HCT116 (cell line): ENCODE data around the gene MTHFD1L.

ENCODE experiments used
- CTCF ChIP-seq, 3 experiments: fragments of 200-600 bp in 1 of 3; sonication (generic) in 1 of 3; IDR thresholded peaks in 2 of 3; conservative IDR thresholded peaks in 1 of 3; 2 replicates each; pipeline ENCODE4 v1.5.1; 2012 to 2017; ENCODE audit warnings: low read depth in 2 of 3, low read length in 2 of 3, antibody characterized with exemption in 1 of 3, borderline replicate concordance in 1 of 3, control low read depth in 1 of 3, mild to moderate bottlenecking in 1 of 3, mixed read lengths in 1 of 3, mixed run types in 1 of 3, moderate library complexity in 1 of 3; ENCODE audit not compliant: insufficient read depth in 1 of 3
- JUND ChIP-seq: IDR thresholded peaks from 2 replicates; pipeline ENCODE4 v1.6.1; 2012
- POLR2A ChIP-seq: IDR thresholded peaks from 2 replicates; pipeline ENCODE4 v1.7.0; 2011; ENCODE audit warnings: borderline replicate concordance; ENCODE audit not compliant: insufficient read depth, insufficient read length; ENCODE audit errors: extremely low read depth
- ZNF274 ChIP-seq: fragments of 200-500 bp; sonication (Bioruptor generic); IDR thresholded peaks from 2 replicates; pipeline ENCODE4 v1.6.1; 2014; ENCODE audit warnings: mild to moderate bottlenecking, low read depth, low read length, inconsistent platforms

DNA sequence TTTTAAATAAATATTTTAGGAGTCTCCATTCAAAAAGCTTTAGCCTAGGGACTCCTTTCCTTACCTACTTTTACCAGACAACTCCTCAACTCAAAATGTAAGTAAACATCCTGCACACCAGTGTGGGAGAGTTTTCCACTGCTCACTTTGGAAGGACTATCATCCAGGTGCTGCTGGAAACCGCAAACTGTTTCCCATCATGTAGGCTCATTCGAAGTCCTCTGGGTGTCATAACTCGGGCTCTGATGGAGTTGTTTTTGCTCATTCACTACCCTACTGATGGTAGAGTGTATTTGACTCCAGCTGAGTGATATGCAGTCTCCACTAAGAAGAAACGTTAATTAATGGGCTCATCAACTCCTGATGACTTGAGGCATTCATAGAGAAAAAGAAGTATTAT, 237.8 kb downstream of the MTHFD1L start:
- TF ChIP-seq CTCF (IDR thresholded peaks at IDR 0.05 in 2 of 3, conservative IDR thresholded peaks at IDR 0.05 in 1 of 3; ENCODE audit: borderline replicate concordance in 1 of 3, insufficient read depth in 1 of 3, low read depth in 2 of 3, low read length in 2 of 3) (no peak), JUND (no peak), ZNF274 (no peak), POLR2A (no peak)
